Measurements from ENCODE around the gene TGFBR2. TPM values are rescaled to one million over a fixed set of nuclear protein-coding genes. Genes with fewer than 3 reads are reported as not detected.
"Not testable (repeated sequence)": the region's sequence is repeated elsewhere in the genome, so short reads cannot be mapped to it uniquely, and the experiment has no call there.

Gene TGFBR2
- total RNA-seq, 1 experiment from 2014 or later, result 48.2 TPM

DNA sequence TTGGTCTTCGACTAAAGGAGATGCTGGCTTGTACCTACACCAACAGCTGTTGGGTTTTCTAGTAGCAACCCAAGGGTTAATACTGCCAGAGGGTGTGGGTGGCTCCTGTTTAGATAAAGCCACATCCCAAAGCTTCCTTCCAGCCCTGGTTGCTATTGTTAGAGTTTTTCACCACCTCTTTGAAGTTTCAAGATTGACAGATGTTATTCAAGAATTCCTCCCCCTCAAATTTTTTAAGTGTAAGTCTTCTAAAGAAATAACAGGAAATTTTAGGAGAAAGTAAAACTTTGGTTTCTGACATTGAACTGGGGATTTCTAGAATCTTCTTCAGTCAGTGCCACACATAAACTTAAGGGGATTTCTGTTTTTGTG, 60.9 kb downstream of the TGFBR2 start:
- H4K20me1 ChIP-seq (ENCODE audit: low read length), result no peaks in the 10 kb centered on the region
- BruUV-seq (replicated peaks), result no TSS peak
- H3F3A ChIP-seq (ENCODE audit: low read length, unreplicated experiment), result no peaks in the 10 kb centered on the region
- DNase-seq (no peak), ATAC-seq (no peak; the same call in 1 of the 2 replicates)
- no peak overlapping the region for H3K4me2 ChIP-seq (ENCODE audit: low read length)
- H3K9me2 ChIP-seq (replicated peaks; ENCODE audit: low read length), result no peaks in the 10 kb centered on the region
- H2AFZ ChIP-seq (ENCODE audit: low read length), result no peak overlapping the region
- H3K27me3 ChIP-seq (ENCODE audit: low read length), result no peaks in the 10 kb centered on the region
- H3K9me3 ChIP-seq (ENCODE audit: low read length), result no peaks in the 10 kb centered on the region
- no peak overlapping the region for H3K27ac ChIP-seq (ENCODE audit: low read length)
- no peak overlapping the region for H3K4me3 ChIP-seq (ENCODE audit: low read length)
- CTCF ChIA-PET, result interaction anchor here (0.7 kb wide), 1 partner anchor 783 kb away, joined by 3 read pairs; no protein-coding TSS in a partner anchor
- POLR2A ChIA-PET (ENCODE audit: unreplicated experiment), result no interaction called here
- intact Hi-C loops (cut with micrococcal nuclease), result no loop called here
- H3K9ac ChIP-seq (ENCODE audit: low read length), result no peak overlapping the region
- H3K36me3 ChIP-seq (ENCODE audit: low read depth, low read length), result peaks cover 43% of the 10 kb centered on the region
- H3K4me1 ChIP-seq (ENCODE audit: insufficient read depth, low read length), result no peaks in the 10 kb centered on the region
- H3K79me2 ChIP-seq (ENCODE audit: low read length), result no peaks in the 10 kb centered on the region
- no peak for TF ChIP-seq EZH2 (IDR thresholded peaks at IDR 0.05; ENCODE audit: low read length, unreplicated experiment)
- TF ChIP-seq EZH2phosphoT487 (IDR thresholded peaks at IDR 0.05; ENCODE audit: borderline replicate concordance, low read length), result no peak
- no peak for TF ChIP-seq CTCF (conservative IDR thresholded peaks at IDR 0.05; ENCODE audit: low read depth, low read length)

DNA sequence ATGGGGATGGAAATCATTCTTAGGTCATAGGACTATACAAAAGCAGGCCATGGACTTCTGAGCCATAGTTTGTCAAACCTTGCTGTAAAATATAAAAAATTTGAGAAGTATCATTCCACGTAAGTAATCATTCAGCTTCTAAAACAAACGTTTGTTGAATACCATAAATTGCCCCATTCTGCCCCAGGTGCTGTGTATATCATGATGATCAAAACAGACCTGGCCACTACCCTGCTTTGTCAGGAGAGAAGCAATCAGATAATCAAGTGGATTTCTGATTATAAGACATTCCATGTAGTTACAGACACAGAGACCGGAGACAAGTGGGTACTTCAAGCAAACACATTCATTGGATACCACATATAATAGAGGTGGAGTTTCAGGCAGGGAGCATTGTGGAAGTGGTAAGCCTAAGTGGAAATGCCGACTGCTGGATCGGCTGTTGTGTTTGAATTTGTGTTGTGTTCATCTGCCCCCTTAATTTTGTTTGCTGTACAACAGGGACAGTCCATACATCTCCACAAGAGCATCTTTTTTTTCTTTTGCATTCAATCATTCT, 61.7 kb downstream of the TGFBR2 start:
- CTCF ChIA-PET, result no interaction called here
- no peak overlapping the region for H3K4me3 ChIP-seq (ENCODE audit: low read length)
- H3K27ac ChIP-seq (ENCODE audit: low read length), result no peak overlapping the region
- H4K20me1 ChIP-seq (ENCODE audit: low read length), result no peaks in the 10 kb centered on the region
- no peak for TF ChIP-seq CTCF (conservative IDR thresholded peaks at IDR 0.05; ENCODE audit: low read depth, low read length)
- no peak for TF ChIP-seq EZH2phosphoT487 (IDR thresholded peaks at IDR 0.05; ENCODE audit: borderline replicate concordance, low read length)
- no peak for TF ChIP-seq EZH2 (IDR thresholded peaks at IDR 0.05; ENCODE audit: low read length, unreplicated experiment)
- BruUV-seq (replicated peaks), result no TSS peak
- no peak overlapping the region for H3K4me2 ChIP-seq (ENCODE audit: low read length)
- no peaks in the 10 kb centered on the region for H3K4me1 ChIP-seq (ENCODE audit: insufficient read depth, low read length)
- H3K36me3 ChIP-seq (ENCODE audit: low read depth, low read length), result peaks cover 43% of the 10 kb centered on the region
- no peak for DNase-seq
- no peaks in the 10 kb centered on the region for H3K9me2 ChIP-seq (replicated peaks; ENCODE audit: low read length)
- no peak overlapping the region for H3K9ac ChIP-seq (ENCODE audit: low read length)
- H3K9me3 ChIP-seq (ENCODE audit: low read length), result no peaks in the 10 kb centered on the region
- no peak overlapping the region for H2AFZ ChIP-seq (ENCODE audit: low read length)
- H3K79me2 ChIP-seq (ENCODE audit: low read length), result no peaks in the 10 kb centered on the region
- no peaks in the 10 kb centered on the region for H3K27me3 ChIP-seq (ENCODE audit: low read length)
- H3F3A ChIP-seq (ENCODE audit: low read length, unreplicated experiment), result no peaks in the 10 kb centered on the region
- POLR2A ChIA-PET (ENCODE audit: unreplicated experiment), result no interaction called here
- no peak for ATAC-seq
- intact Hi-C loops (cut with micrococcal nuclease), result no loop called here

DNA sequence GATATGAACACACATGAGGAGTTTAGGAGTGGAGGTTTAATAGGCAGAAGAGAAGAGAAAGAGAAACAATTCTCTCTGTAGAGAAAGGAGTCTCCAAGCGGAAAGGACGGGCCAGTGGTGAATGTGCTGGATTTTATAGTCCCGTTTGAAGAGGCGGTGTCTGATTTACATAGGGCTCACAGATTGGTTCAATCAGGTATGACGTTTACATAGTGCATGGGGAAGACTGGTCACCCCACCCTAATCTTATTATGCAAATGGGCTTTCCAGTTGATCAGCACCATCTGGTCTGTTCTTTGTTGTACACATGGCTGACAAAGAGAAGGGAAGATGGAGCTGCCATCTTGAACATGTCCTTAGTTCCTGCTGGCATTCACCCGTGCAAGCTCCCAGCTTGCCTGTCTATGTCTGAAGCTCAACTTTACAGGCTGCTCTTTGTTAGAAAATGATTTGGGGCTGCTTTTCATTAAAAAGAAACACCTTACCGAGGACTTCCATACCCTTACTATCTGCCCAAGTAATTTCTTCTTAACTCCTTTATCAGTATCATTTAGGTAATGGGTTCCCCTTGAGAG, 63.0 kb downstream of the TGFBR2 start:
- H3K27me3 ChIP-seq (ENCODE audit: low read length); H3K4me2 ChIP-seq (ENCODE audit: low read length); CTCF ChIA-PET; H3F3A ChIP-seq (ENCODE audit: low read length, unreplicated experiment); H2AFZ ChIP-seq (ENCODE audit: low read length); H4K20me1 ChIP-seq (ENCODE audit: low read length); ATAC-seq; H3K9me2 ChIP-seq (replicated peaks; ENCODE audit: low read length); H3K9me3 ChIP-seq (ENCODE audit: low read length); H3K4me3 ChIP-seq (ENCODE audit: low read length); DNase-seq; POLR2A ChIA-PET (ENCODE audit: unreplicated experiment); H3K4me1 ChIP-seq (ENCODE audit: insufficient read depth, low read length); H3K9ac ChIP-seq (ENCODE audit: low read length); BruUV-seq (replicated peaks); H3K79me2 ChIP-seq (ENCODE audit: low read length); intact Hi-C loops (cut with micrococcal nuclease); H3K27ac ChIP-seq (ENCODE audit: low read length): not testable (repeated sequence)
- peaks cover 53% of the 10 kb centered on the region for H3K36me3 ChIP-seq (ENCODE audit: low read depth, low read length)

Data from PC-3 (cell line).